ENCODE results near the gene ST8SIA6. TPM values are rescaled to one million over a fixed set of nuclear protein-coding genes. Genes with fewer than 3 reads are reported as not detected.
"Not testable (repeated sequence)": the region's sequence is repeated elsewhere in the genome, so short reads cannot be mapped to it uniquely, and the experiment has no call there.

The ST8SIA6 gene
- total and polyA plus RNA-seq, 10 of the 15 experiments (the other 5 are each of a cell fraction or from before 2014, with no cell fraction given): 0.22 TPM; not detected in 9

DNA sequence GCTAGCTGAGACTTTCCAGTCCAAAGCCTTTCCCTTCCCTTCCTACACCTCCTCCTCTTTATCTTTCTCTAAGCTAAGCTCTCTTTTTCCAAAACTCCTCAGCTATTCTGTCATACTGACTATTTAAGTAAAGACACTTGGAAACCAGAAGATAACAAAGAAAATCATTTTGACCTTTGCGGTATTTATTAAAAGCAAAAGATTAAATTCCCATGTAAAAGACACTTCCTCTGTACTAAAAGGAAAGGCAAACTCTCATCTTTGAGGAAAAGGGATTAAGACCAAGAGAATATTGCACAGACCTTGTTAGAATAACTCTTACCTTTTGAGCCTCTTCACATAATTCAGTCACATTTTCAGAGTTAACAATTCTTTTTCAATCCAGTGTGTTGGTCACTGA is 15.8 kb downstream of the ST8SIA6 start:
- FAIRE-seq: no peak
- 0 out of 4 replicates have a peak, but pooled peaks cover 0 to 2% of the 10 kb centered on the region in 2 experiments for H3K27me3 ChIP-seq (replicated peaks in 1 of 2; ENCODE audit: control insufficient read depth in 2 of 2, insufficient read depth in 2 of 2, low read length in 1 of 2)
- 95% methylated on average over 1 of the region's 1 CpG for WGBS (ENCODE audit: insufficient coverage, insufficient replicate concordance, low lambda C conversion rate, missing lambda C conversion rate)
- no peak for ATAC-seq
- in situ Hi-C loops (cut with MboI): no loop called here
- no peak overlapping the region for H3K4me3 ChIP-seq
- H3K4me1 ChIP-seq (ENCODE audit: control insufficient read depth, insufficient read depth, low read length): no peaks in the 10 kb centered on the region
- no peak overlapping the region for H3K9ac ChIP-seq (ENCODE audit: control insufficient read depth, insufficient read depth, low read length)
- no TSS peak for BruUV-seq (replicated peaks)
- H3K36me3 ChIP-seq (ENCODE audit: control insufficient read depth in 2 of 2, insufficient read depth in 2 of 2, low read length in 1 of 2): no peaks in the 10 kb centered on the region
- SMC1A ChIA-PET (ENCODE audit: uncharacterized antibody, unreplicated experiment): interaction anchor here (0.6 to 1.4 kb wide), 3 partner anchors 10 to 1485 kb away, joined by 3 to 5 read pairs (median 3); no protein-coding TSS in a partner anchor
- CTCF ChIA-PET: interaction anchor here (1.1 to 2.0 kb wide), 4 partner anchors 10 to 69 kb away, joined by 3 to 6 read pairs (median 4); no protein-coding TSS in a partner anchor
- H4K20me1 ChIP-seq (ENCODE audit: control insufficient read depth, insufficient read depth): no peaks in the 10 kb centered on the region
- H3K4me2 ChIP-seq (ENCODE audit: control insufficient read depth, insufficient read depth): no peak overlapping the region
- no peaks in the 10 kb centered on the region; the same call in 2 of the 3 replicates for H3K9me3 ChIP-seq (replicated peaks; ENCODE audit: control insufficient read depth, insufficient read depth, low read length)
- RAD21 ChIA-PET (ENCODE audit: unreplicated experiment): interaction anchor here (0.6 kb wide), 1 partner anchor 170 kb away, joined by 4 read pairs; no protein-coding TSS in a partner anchor
- no peaks in the 10 kb centered on the region for H3K79me2 ChIP-seq (ENCODE audit: control insufficient read depth, insufficient read depth, low read length)
- no peak overlapping the region for H2AFZ ChIP-seq (ENCODE audit: control insufficient read depth, low read depth, low read length)
- intact Hi-C loops (cut with micrococcal nuclease; ENCODE audit: unreplicated experiment): no loop called here
- TF ChIP-seq NFXL1 (IDR thresholded peaks at IDR 0.05; ENCODE audit: borderline replicate concordance) (no peak), STAT3 (IDR thresholded peaks at IDR 0.05; ENCODE audit: low read depth, low read length) (no peak), ZNF384 (IDR thresholded peaks at IDR 0.05; ENCODE audit: borderline replicate concordance, low read depth, low read length) (no peak), PAX5 (IDR thresholded peaks at IDR 0.05; ENCODE audit: borderline replicate concordance, low read depth, low read length) (no peak)
- TF ChIP-seq, protein P1, sequence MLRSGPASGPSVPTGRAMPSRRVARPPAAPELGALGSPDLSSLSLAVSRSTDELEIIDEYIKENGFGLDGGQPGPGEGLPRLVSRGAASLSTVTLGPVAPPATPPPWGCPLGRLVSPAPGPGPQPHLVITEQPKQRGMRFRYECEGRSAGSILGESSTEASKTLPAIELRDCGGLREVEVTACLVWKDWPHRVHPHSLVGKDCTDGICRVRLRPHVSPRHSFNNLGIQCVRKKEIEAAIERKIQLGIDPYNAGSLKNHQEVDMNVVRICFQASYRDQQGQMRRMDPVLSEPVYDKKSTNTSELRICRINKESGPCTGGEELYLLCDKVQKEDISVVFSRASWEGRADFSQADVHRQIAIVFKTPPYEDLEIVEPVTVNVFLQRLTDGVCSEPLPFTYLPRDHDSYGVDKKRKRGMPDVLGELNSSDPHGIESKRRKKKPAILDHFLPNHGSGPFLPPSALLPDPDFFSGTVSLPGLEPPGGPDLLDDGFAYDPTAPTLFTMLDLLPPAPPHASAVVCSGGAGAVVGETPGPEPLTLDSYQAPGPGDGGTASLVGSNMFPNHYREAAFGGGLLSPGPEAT (IDR thresholded peaks at IDR 0.05; ENCODE audit: low read depth): no peak
- no peak overlapping the region for H3K27ac ChIP-seq (ENCODE audit: control insufficient read depth, insufficient read depth)
- no peak for DNase-seq (ENCODE audit: low read depth, low spot score)
- POLR2A ChIA-PET: interaction anchor here (0.7 kb wide), 1 partner anchor 24 kb away, joined by 6 read pairs; no protein-coding TSS in a partner anchor

DNA sequence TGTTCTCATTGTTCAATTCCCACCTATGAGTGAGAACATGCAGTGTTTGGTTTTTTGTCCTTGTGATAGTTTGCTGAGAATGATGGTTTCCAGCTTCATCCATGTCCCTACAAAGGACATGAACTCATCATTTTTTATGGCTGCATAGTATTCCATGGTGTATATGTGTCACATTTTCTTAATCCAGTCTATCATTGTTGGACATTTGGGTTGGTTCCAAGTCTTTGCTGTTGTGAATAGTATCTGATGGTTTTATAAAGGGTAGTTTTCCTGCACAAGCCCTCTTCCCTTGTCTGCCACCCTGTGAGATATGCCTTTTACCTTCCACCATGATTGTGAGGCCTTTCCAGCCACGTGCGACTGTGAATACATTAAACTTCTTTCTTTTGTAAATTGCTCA is 17.8 kb downstream of the ST8SIA6 start:
- H3K36me3 ChIP-seq (ENCODE audit: control insufficient read depth in 2 of 2, insufficient read depth in 2 of 2, low read length in 1 of 2); in situ Hi-C loops (cut with MboI); H3K4me2 ChIP-seq (ENCODE audit: control insufficient read depth, insufficient read depth); H3K4me3 ChIP-seq; CTCF ChIA-PET; DNase-seq (ENCODE audit: low read depth, low spot score); H4K20me1 ChIP-seq (ENCODE audit: control insufficient read depth, insufficient read depth); H3K27ac ChIP-seq (ENCODE audit: control insufficient read depth, insufficient read depth); H3K79me2 ChIP-seq (ENCODE audit: control insufficient read depth, insufficient read depth, low read length); SMC1A ChIA-PET (ENCODE audit: uncharacterized antibody, unreplicated experiment); ATAC-seq; H3K9me3 ChIP-seq (replicated peaks; ENCODE audit: control insufficient read depth, insufficient read depth, low read length); BruUV-seq (replicated peaks); POLR2A ChIA-PET; H2AFZ ChIP-seq (ENCODE audit: control insufficient read depth, low read depth, low read length); RAD21 ChIA-PET (ENCODE audit: unreplicated experiment); H3K9ac ChIP-seq (ENCODE audit: control insufficient read depth, insufficient read depth, low read length); H3K27me3 ChIP-seq (replicated peaks in 1 of 2; ENCODE audit: control insufficient read depth in 2 of 2, insufficient read depth in 2 of 2, low read length in 1 of 2); FAIRE-seq; H3K4me1 ChIP-seq (ENCODE audit: control insufficient read depth, insufficient read depth, low read length); intact Hi-C loops (cut with micrococcal nuclease; ENCODE audit: unreplicated experiment): not testable (repeated sequence)
- WGBS (ENCODE audit: insufficient coverage, insufficient replicate concordance, low lambda C conversion rate, missing lambda C conversion rate): 47% methylated on average over 2 of the region's 2 CpGs

Measured in GM12878 (cell line).